Measurements from ENCODE around the gene HEXB. TPM values are rescaled to one million over a fixed set of nuclear protein-coding genes. Genes with fewer than 3 reads are reported as not detected.

HEXB gene
- total and polyA plus RNA-seq, 2 of the 13 experiments (the other 11 are each of a cell fraction or from before 2014, with no cell fraction given): 100 to 104 TPM

DNA sequence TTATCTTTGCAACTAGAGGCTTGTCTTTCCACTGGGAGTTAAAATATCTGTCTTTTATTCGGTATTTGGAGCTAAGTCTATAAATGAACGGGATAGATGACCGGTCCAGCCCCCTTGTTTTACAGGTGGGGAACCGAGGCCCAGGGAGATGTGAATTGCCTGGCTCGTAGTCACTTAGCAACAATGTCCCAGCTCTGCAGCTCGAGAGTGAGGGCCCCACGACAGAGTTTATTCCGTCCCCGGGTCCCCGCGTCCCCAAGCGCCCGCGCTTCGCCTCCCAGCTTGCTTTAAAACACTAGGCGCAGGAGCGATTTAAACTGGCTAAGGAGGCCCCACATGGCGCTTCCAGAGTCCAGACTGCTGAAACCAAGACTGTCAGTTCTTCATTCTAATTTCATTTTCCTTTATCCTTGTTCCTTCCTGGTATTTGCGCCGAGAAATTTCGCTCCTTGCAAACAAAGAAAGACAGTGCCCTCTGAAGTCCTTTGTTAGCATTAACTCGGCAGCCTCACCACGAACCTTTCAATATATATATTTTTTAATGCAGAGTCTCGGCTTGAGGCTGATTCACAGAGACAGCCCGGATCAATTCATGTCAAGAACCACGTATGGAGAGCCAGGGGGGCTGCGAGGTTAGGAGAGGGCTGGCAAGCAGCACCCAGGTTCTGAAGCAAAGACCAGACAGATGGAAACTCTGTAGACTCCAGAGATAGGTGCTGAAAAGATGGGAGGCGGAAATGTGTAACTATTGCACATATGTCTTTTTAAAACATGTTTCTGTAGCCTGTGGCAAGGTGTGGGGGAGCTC, 43.1 kb upstream of the HEXB start (continued):
- TF ChIP-seq, protein P1, sequence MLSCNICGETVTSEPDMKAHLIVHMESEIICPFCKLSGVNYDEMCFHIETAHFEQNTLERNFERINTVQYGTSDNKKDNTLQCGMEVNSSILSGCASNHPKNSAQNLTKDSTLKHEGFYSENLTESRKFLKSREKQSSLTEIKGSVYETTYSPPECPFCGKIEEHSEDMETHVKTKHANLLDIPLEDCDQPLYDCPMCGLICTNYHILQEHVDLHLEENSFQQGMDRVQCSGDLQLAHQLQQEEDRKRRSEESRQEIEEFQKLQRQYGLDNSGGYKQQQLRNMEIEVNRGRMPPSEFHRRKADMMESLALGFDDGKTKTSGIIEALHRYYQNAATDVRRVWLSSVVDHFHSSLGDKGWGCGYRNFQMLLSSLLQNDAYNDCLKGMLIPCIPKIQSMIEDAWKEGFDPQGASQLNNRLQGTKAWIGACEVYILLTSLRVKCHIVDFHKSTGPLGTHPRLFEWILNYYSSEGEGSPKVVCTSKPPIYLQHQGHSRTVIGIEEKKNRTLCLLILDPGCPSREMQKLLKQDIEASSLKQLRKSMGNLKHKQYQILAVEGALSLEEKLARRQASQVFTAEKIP (CRISPR knock-in tag; IDR thresholded peaks at IDR 0.05; ENCODE audit: borderline replicate concordance): no peak
- TF ChIP-seq ZNF180 (CRISPR knock-in tag; IDR thresholded peaks at IDR 0.05; ENCODE audit: borderline replicate concordance, low read depth) (no peak), ZFP37 (CRISPR knock-in tag; IDR thresholded peaks at IDR 0.05; ENCODE audit: borderline replicate concordance) (0 out of 2 replicates have a peak, but pooled peaks have one; percentile 32), SRF (IDR thresholded peaks at IDR 0.05; ENCODE audit: low read depth, low read length) (no peak), BRCA1 (CRISPR knock-in tag; IDR thresholded peaks at IDR 0.05) (no peak), ZSCAN20 (CRISPR knock-in tag; IDR thresholded peaks at IDR 0.05; ENCODE audit: borderline replicate concordance) (no peak), CBX2 (IDR thresholded peaks at IDR 0.05; ENCODE audit: low read depth, low read length) (no peak), CBX2 (CRISPR knock-in tag; IDR thresholded peaks at IDR 0.05; ENCODE audit: low read depth) (no peak), PHB2 (IDR thresholded peaks at IDR 0.05; ENCODE audit: partially characterized antibody) (no peak), RORA (CRISPR knock-in tag; IDR thresholded peaks at IDR 0.05) (0 out of 2 replicates have a peak, but pooled peaks have one; percentile 60), ZNF496 (CRISPR knock-in tag; IDR thresholded peaks at IDR 0.05; ENCODE audit: insufficient replicate concordance) (no peak), NFE2L2 (IDR thresholded peaks at IDR 0.05; ENCODE audit: low read length) (no peak), PRMT3 (CRISPR knock-in tag; IDR thresholded peaks at IDR 0.05; ENCODE audit: borderline replicate concordance, low read depth) (no peak), KDM5B (CRISPR knock-in tag; IDR thresholded peaks at IDR 0.05; ENCODE audit: borderline replicate concordance) (no peak), ZNF234 (CRISPR knock-in tag; conservative IDR thresholded peaks at IDR 0.05) (no peak), SP1 (IDR thresholded peaks at IDR 0.05) (no peak), SP1 (CRISPR knock-in tag; IDR thresholded peaks at IDR 0.05) (no peak), ZNF83 (CRISPR knock-in tag; IDR thresholded peaks at IDR 0.05; ENCODE audit: borderline replicate concordance) (peak; percentile 31; the same call in 1 of the 2 replicates), KMT2B (CRISPR knock-in tag; IDR thresholded peaks at IDR 0.05) (no peak)
- TF ChIP-seq, protein P2, sequence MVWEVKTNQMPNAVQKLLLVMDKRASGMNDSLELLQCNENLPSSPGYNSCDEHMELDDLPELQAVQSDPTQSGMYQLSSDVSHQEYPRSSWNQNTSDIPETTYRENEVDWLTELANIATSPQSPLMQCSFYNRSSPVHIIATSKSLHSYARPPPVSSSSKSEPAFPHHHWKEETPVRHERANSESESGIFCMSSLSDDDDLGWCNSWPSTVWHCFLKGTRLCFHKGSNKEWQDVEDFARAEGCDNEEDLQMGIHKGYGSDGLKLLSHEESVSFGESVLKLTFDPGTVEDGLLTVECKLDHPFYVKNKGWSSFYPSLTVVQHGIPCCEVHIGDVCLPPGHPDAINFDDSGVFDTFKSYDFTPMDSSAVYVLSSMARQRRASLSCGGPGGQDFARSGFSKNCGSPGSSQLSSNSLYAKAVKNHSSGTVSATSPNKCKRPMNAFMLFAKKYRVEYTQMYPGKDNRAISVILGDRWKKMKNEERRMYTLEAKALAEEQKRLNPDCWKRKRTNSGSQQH (CRISPR knock-in tag; IDR thresholded peaks at IDR 0.05; ENCODE audit: low read depth): no peak
- TF ChIP-seq, protein P3, sequence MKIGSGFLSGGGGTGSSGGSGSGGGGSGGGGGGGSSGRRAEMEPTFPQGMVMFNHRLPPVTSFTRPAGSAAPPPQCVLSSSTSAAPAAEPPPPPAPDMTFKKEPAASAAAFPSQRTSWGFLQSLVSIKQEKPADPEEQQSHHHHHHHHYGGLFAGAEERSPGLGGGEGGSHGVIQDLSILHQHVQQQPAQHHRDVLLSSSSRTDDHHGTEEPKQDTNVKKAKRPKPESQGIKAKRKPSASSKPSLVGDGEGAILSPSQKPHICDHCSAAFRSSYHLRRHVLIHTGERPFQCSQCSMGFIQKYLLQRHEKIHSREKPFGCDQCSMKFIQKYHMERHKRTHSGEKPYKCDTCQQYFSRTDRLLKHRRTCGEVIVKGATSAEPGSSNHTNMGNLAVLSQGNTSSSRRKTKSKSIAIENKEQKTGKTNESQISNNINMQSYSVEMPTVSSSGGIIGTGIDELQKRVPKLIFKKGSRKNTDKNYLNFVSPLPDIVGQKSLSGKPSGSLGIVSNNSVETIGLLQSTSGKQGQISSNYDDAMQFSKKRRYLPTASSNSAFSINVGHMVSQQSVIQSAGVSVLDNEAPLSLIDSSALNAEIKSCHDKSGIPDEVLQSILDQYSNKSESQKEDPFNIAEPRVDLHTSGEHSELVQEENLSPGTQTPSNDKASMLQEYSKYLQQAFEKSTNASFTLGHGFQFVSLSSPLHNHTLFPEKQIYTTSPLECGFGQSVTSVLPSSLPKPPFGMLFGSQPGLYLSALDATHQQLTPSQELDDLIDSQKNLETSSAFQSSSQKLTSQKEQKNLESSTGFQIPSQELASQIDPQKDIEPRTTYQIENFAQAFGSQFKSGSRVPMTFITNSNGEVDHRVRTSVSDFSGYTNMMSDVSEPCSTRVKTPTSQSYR (CRISPR knock-in tag; IDR thresholded peaks at IDR 0.05; ENCODE audit: borderline replicate concordance): no peak
- TF ChIP-seq, protein P4, sequence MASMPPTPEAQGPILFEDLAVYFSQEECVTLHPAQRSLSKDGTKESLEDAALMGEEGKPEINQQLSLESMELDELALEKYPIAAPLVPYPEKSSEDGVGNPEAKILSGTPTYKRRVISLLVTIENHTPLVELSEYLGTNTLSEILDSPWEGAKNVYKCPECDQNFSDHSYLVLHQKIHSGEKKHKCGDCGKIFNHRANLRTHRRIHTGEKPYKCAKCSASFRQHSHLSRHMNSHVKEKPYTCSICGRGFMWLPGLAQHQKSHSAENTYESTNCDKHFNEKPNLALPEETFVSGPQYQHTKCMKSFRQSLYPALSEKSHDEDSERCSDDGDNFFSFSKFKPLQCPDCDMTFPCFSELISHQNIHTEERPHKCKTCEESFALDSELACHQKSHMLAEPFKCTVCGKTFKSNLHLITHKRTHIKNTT (CRISPR knock-in tag; IDR thresholded peaks at IDR 0.05): no peak

Measured in HepG2 (cell line).